ENCODE results near the gene RPS15. TPM values are rescaled to one million over a fixed set of nuclear protein-coding genes. Genes with fewer than 3 reads are reported as not detected.

The RPS15 gene
- total and polyA plus RNA-seq, 5 donors = 635 to 1,857 (median 701) TPM

GRCh38 chr19:1457031-1457739, 19.0 kb downstream of the RPS15 start:
- no peak for ATAC-seq
- H3K4me1 ChIP-seq (ENCODE audit: control insufficient read depth, insufficient read depth, low read length) = no peaks in the 10 kb centered on the region
- DNase-seq = peak in 2 of 3 donors; percentile 42 to 62
- no peaks in the 10 kb centered on the region for H3K9me3 ChIP-seq (ENCODE audit: control insufficient read depth, low read length)
- no peak overlapping the region for H3K27ac ChIP-seq (ENCODE audit: low read length)
- H3K4me3 ChIP-seq (ENCODE audit: low read length) = no peak overlapping the region
- H3K27me3 ChIP-seq (ENCODE audit: control insufficient read depth, insufficient read depth) = no peaks in the 10 kb centered on the region
- intact Hi-C loops (cut with DNase I) = no loop called here
- WGBS = 14% methylated on average over 48 of the region's 48 CpGs

GRCh38 chr19:1457892-1458291, 19.7 kb downstream of the RPS15 start:
- ATAC-seq (no peak), DNase-seq (peak in 2 of 3 donors; percentile 38 to 45)
- Histone ChIP-seq H3K27me3 (ENCODE audit: control insufficient read depth, insufficient read depth) (no peaks in the 10 kb centered on the region), H3K27ac (ENCODE audit: low read length) (no peak overlapping the region), H3K4me3 (ENCODE audit: low read length) (no peak overlapping the region), H3K4me1 (ENCODE audit: control insufficient read depth, insufficient read depth, low read length) (no peaks in the 10 kb centered on the region), H3K9me3 (ENCODE audit: control insufficient read depth, low read length) (no peaks in the 10 kb centered on the region)
- WGBS = 78% methylated on average over 16 of the region's 16 CpGs
- intact Hi-C loops (cut with DNase I) = no loop called here

DNA sequence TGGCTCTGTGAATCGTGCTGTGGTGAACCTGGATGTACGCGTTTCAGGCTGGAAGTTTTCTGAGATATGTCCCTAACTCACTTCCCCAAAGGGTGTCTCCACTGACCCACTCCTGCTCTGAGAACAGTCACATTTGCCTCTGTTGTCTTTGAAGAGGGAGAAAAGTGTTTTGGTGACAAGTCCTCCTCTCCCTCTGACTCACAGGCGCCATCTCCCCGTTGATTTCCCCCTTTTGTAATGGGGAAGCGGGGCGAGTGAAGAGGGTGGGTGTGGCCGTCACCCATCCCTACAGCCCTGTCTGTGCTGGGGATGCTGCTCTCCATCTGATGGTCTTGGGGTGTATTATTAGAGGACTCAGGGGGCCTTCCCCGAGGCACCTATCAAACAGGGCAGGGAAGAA, 21.3 kb downstream of the RPS15 start:
- Histone ChIP-seq H3K9me3 (ENCODE audit: control insufficient read depth, low read length) (no peaks in the 10 kb centered on the region), H3K4me3 (ENCODE audit: low read length) (no peak overlapping the region), H3K27me3 (ENCODE audit: control insufficient read depth, insufficient read depth) (no peaks in the 10 kb centered on the region), H3K4me1 (ENCODE audit: control insufficient read depth, insufficient read depth, low read length) (no peaks in the 10 kb centered on the region), H3K27ac (ENCODE audit: low read length) (no peak overlapping the region)
- intact Hi-C loops (cut with DNase I) = no loop called here
- no peak for ATAC-seq
- WGBS = 73% methylated on average over 9 of the region's 9 CpGs
- DNase-seq = no peak

GRCh38 chr19:1460033-1460995, 22.1 kb downstream of the RPS15 start:
- 95% methylated on average over 36 of the region's 36 CpGs for WGBS
- DNase-seq (peak in 2 of 3 donors; percentile 44 to 58), ATAC-seq (peak in 1 of 2 donors; percentile 13)
- H3K4me1 ChIP-seq (ENCODE audit: control insufficient read depth, insufficient read depth, low read length) = no peaks in the 10 kb centered on the region
- H3K27ac ChIP-seq (ENCODE audit: low read length) = no peak overlapping the region
- no peaks in the 10 kb centered on the region for H3K27me3 ChIP-seq (ENCODE audit: control insufficient read depth, insufficient read depth)
- H3K4me3 ChIP-seq (ENCODE audit: low read length) = no peak overlapping the region
- H3K9me3 ChIP-seq (ENCODE audit: control insufficient read depth, low read length) = no peaks in the 10 kb centered on the region
- intact Hi-C loops (cut with DNase I) = no loop called here

GRCh38 chr19:1461862-1462261, 23.7 kb downstream of the RPS15 start:
- Histone ChIP-seq H3K9me3 (ENCODE audit: control insufficient read depth, low read length) (no peaks in the 10 kb centered on the region), H3K4me3 (ENCODE audit: low read length) (no peak overlapping the region), H3K27me3 (ENCODE audit: control insufficient read depth, insufficient read depth) (no peaks in the 10 kb centered on the region), H3K4me1 (ENCODE audit: control insufficient read depth, insufficient read depth, low read length) (peaks cover 4% of the 10 kb centered on the region), H3K27ac (ENCODE audit: low read length) (no peak overlapping the region)
- 93% methylated on average over 24 of the region's 24 CpGs for WGBS
- ATAC-seq = no peak
- no peak for DNase-seq
- intact Hi-C loops (cut with DNase I) = no loop called here

DNA sequence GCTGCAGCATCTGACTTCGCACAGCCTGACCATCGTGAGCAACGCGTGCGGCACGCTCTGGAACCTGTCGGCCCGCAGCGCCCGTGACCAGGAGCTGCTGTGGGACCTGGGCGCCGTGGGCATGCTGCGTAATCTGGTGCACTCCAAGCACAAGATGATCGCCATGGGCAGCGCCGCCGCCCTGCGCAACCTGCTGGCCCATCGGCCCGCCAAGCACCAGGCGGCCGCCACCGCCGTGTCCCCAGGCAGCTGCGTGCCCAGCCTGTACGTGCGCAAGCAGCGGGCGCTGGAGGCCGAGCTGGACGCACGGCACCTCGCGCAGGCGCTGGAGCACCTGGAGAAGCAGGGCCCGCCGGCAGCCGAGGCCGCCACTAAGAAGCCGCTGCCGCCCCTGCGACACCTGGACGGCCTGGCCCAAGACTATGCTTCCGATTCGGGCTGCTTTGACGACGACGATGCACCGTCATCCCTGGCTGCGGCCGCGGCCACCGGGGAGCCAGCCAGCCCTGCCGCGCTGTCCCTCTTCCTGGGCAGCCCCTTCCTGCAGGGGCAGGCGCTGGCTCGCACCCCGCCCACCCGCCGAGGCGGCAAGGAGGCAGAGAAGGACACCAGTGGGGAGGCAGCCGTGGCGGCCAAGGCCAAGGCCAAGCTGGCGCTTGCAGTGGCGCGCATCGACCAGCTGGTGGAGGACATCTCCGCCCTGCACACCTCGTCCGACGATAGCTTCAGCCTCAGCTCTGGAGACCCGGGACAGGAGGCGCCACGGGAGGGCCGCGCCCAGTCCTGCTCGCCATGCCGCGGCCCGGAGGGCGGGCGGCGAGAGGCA, 27.2 kb downstream of the RPS15 start:
- peaks cover 10% of the 10 kb centered on the region for H3K4me1 ChIP-seq (ENCODE audit: control insufficient read depth, insufficient read depth, low read length)
- peak; percentile 12 to 74 (median 73) for DNase-seq
- no peaks in the 10 kb centered on the region for H3K9me3 ChIP-seq (ENCODE audit: control insufficient read depth, low read length)
- no peak overlapping the region for H3K27ac ChIP-seq (ENCODE audit: low read length)
- intact Hi-C loops (cut with DNase I) = no loop called here
- H3K27me3 ChIP-seq (ENCODE audit: control insufficient read depth, insufficient read depth) = no peaks in the 10 kb centered on the region
- H3K4me3 ChIP-seq (ENCODE audit: low read length) = no peak overlapping the region
- peak; percentile 10 to 50 for ATAC-seq
- WGBS = 46% methylated on average over 83 of the region's 83 CpGs

- DNase-seq (peak in 1 of 3 donors; percentile 58), ATAC-seq (no peak)
- H3K4me3 ChIP-seq (ENCODE audit: low read length) = no peak overlapping the region
- peaks cover 10% of the 10 kb centered on the region for H3K4me1 ChIP-seq (ENCODE audit: control insufficient read depth, insufficient read depth, low read length)
- H3K27ac ChIP-seq (ENCODE audit: low read length) = no peak overlapping the region
- WGBS = 58% methylated on average over 41 of the region's 41 CpGs
- intact Hi-C loops (cut with DNase I) = no loop called here
- no peaks in the 10 kb centered on the region for H3K9me3 ChIP-seq (ENCODE audit: control insufficient read depth, low read length)
- no peaks in the 10 kb centered on the region for H3K27me3 ChIP-seq (ENCODE audit: control insufficient read depth, insufficient read depth)
Observed at GRCh38 chr19:1466018-1466460, 27.8 kb downstream of the RPS15 start.

DNA sequence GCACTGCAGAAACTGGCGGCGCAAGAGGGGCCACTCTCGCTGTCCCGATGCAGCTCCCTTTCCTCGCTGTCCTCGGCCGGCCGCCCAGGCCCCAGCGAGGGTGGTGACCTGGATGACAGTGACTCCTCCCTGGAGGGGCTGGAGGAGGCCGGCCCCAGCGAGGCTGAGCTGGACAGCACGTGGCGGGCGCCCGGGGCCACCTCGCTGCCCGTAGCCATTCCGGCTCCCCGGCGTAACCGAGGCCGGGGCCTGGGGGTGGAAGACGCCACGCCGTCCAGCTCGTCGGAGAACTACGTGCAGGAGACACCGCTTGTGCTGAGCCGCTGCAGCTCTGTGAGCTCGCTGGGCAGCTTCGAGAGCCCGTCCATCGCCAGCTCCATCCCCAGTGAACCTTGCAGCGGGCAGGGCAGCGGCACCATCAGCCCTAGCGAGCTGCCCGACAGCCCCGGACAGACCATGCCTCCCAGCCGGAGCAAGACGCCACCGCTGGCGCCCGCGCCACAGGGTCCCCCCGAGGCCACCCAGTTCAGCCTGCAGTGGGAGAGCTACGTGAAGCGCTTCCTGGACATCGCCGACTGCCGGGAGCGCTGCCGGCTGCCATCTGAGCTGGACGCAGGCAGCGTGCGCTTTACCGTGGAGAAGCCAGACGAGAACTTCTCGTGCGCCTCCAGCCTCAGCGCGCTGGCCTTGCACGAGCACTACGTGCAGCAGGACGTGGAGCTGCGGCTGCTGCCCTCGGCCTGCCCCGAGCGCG, 28.4 kb downstream of the RPS15 start:
- no peaks in the 10 kb centered on the region for H3K9me3 ChIP-seq (ENCODE audit: control insufficient read depth, low read length)
- intact Hi-C loops (cut with DNase I) = no loop called here
- H3K4me1 ChIP-seq (ENCODE audit: control insufficient read depth, insufficient read depth, low read length) = peaks cover 10% of the 10 kb centered on the region
- 37% methylated on average over 70 of the region's 70 CpGs for WGBS
- no peak overlapping the region for H3K4me3 ChIP-seq (ENCODE audit: low read length)
- no peak for ATAC-seq
- no peaks in the 10 kb centered on the region for H3K27me3 ChIP-seq (ENCODE audit: control insufficient read depth, insufficient read depth)
- H3K27ac ChIP-seq (ENCODE audit: low read length) = no peak overlapping the region
- peak in 2 of 3 donors; percentile 47 to 55 for DNase-seq

GRCh38 chr19:1467215-1467489, 29.0 kb downstream of the RPS15 start:
- intact Hi-C loops (cut with DNase I) = no loop called here
- Histone ChIP-seq H3K27ac (ENCODE audit: low read length) (no peak overlapping the region), H3K4me1 (ENCODE audit: control insufficient read depth, insufficient read depth, low read length) (peaks cover 10% of the 10 kb centered on the region), H3K9me3 (ENCODE audit: control insufficient read depth, low read length) (no peaks in the 10 kb centered on the region), H3K27me3 (ENCODE audit: control insufficient read depth, insufficient read depth) (no peaks in the 10 kb centered on the region), H3K4me3 (ENCODE audit: low read length) (peak overlapping the region; percentile 3)
- ATAC-seq (no peak), DNase-seq (peak in 1 of 3 donors; percentile 40)
- WGBS = 12% methylated on average over 36 of the region's 36 CpGs

DNA sequence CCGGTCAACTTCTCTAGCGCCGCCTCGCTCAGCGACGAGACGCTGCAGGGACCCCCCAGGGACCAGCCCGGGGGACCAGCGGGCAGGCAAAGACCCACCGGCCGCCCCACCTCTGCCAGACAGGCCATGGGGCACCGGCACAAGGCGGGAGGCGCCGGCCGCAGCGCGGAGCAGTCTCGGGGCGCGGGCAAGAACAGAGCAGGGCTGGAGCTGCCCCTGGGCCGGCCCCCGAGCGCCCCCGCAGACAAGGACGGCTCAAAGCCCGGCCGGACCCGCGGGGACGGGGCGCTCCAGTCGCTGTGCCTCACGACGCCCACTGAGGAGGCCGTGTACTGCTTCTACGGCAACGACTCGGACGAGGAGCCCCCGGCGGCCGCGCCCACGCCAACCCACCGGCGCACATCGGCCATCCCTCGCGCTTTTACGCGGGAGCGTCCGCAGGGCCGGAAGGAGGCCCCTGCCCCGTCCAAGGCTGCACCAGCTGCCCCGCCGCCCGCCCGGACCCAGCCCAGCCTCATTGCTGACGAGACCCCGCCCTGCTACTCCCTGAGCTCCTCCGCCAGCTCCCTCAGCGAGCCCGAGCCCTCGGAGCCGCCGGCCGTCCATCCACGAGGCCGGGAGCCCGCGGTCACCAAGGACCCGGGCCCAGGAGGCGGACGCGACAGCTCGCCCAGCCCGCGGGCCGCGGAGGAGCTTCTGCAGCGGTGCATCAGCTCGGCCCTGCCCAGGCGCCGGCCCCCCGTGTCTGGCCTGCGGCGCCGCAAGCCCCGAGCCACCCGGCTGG, 29.5 kb downstream of the RPS15 start:
- Histone ChIP-seq H3K4me1 (ENCODE audit: control insufficient read depth, insufficient read depth, low read length) (peaks cover 10% of the 10 kb centered on the region), H3K27ac (ENCODE audit: low read length) (no peak overlapping the region), H3K4me3 (ENCODE audit: low read length) (peak overlapping the region; percentile 3), H3K9me3 (ENCODE audit: control insufficient read depth, low read length) (no peaks in the 10 kb centered on the region), H3K27me3 (ENCODE audit: control insufficient read depth, insufficient read depth) (no peaks in the 10 kb centered on the region)
- DNase-seq (peak; percentile 15 to 66 (median 46)), ATAC-seq (no peak)
- intact Hi-C loops (cut with DNase I) = no loop called here
- 5% methylated on average over 92 of the region's 92 CpGs for WGBS

Measured in right cardiac atrium (tissue), 5 donors.